Stomach (tissue), 4 donors: ENCODE data around the gene SLC2A4RG.

ENCODE experiments used
- POLR2A ChIP-seq, 4 donors: fragments of 450-650 bp; IDR thresholded peaks; one replicate each; pipeline ENCODE4 v1.6.1; 2016; ENCODE audit warnings: antibody characterized with exemption in 4 of 4, control low read depth in 2 of 4, mild to moderate bottlenecking in 1 of 4, moderate library complexity in 1 of 4
- TF ChIP-seq, protein P1 (sequence below), 7 experiments: fragments of 450-650 bp in 4 of 7; fragments of 200-600 bp in 3 of 7; sonication (generic) in 3 of 7; IDR thresholded peaks; one replicate each; pipeline ENCODE4 v1.5.1; 2016 to 2019; ENCODE audit warnings: antibody characterized with exemption in 7 of 7, control low read depth in 2 of 7, mild to moderate bottlenecking in 1 of 7

DNA sequence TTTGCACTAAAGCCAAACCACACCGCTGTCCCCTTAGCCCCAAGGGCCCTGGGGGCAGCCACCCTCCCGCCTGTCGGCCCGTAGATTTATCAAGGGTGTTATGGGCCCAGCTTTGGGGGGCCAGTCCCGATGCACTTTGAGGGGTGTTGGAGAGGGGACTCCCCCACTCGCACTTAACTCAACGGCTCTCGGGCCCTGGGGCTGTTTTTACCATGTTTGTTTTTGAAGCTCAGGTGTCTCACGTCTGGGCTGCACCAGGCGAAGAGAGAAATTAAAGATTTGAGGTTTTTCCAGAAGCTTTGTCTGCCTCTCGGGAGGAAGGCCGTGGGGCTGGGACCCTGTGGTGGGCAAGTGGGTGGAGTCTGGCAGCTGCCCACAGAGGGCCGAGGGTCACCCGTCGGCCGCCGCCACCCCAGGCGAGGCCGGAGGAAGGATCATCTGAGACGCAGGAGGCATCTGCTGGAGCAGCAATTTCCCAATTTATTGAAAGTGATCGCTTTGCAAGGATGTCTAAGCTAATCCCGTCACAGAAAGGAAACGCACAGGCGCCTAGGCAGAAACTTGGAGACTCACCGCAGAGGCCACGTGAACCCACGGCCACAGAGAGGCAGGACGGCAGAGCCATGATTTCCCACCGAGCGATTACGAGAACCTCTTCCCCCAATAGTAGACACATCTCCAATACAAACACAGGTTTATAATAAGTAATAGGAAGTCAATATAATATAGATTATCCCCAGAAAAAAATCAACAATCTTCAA lies 3.8 kb downstream of the SLC2A4RG start:
- TF ChIP-seq, protein P1, sequence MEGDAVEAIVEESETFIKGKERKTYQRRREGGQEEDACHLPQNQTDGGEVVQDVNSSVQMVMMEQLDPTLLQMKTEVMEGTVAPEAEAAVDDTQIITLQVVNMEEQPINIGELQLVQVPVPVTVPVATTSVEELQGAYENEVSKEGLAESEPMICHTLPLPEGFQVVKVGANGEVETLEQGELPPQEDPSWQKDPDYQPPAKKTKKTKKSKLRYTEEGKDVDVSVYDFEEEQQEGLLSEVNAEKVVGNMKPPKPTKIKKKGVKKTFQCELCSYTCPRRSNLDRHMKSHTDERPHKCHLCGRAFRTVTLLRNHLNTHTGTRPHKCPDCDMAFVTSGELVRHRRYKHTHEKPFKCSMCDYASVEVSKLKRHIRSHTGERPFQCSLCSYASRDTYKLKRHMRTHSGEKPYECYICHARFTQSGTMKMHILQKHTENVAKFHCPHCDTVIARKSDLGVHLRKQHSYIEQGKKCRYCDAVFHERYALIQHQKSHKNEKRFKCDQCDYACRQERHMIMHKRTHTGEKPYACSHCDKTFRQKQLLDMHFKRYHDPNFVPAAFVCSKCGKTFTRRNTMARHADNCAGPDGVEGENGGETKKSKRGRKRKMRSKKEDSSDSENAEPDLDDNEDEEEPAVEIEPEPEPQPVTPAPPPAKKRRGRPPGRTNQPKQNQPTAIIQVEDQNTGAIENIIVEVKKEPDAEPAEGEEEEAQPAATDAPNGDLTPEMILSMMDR (IDR thresholded peaks at IDR 0.05): no peak
- no peak for TF ChIP-seq POLR2A (IDR thresholded peaks at IDR 0.05)
